Measurements from ENCODE around the gene INPP5A.
"Not testable (repeated sequence)": the region's sequence is repeated elsewhere in the genome, so short reads cannot be mapped to it uniquely, and the experiment has no call there.

Gene INPP5A

DNA sequence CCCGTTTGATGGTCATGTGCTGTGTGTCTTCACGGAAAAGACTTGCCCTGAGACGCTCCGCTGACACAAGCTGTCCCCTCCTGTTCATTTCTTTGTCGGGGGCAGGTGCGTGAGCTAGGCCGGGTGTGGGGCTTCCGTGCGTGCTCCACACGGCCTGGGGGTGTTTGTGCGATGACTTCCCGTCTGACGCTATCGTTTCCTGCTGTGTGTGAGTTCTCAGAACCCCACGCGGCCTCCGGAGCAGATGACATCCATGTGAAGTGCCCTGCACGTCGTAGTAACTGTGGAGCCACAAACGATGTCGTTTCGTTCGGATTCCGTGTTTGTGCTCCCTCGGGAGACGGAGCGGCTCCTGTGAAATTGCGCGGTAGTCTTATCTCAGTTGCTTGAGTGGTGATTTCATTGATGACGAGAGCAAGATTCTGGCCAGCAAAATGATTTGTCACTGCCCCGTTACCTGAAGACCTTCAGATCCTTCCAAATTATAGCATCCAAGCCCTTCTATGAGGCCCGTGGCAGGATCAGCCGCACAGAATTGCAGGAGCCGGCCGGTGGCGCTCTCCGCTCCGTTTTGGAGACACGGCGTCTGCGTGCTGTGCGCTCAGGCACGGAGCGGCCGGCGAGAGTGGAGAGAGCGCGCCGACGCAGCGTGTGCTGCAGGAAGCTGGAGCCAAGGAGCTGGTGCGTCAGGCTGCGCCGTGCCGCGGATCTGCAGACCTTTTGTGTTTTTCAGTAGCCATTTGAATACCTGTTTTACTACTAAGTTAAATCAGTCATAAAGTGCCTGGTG, 153.4 kb downstream of the INPP5A start:
- DNase-seq (ENCODE audit: low read depth in 2 of 2), result no peak

DNA sequence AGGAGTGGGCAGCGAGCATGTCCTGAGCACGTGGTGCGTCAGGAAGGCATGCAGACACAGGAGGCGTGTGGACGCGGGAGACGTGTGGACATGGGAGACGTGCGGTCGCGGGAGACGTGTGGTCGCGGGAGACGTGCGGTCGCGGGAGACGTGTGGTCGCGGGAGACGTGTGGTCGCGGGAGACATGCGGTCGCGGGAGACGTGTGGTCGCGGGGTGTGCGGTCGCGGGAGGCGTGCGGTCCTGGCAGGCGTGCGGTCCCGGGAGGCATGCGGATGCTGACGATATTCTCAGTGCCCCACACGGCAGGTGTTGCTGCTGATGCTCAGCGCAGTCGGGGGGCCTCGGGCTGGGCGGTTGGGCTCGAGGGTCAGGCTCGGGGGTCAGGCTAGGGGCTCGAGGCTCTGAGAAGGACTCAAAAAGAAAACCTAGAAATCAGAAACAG, 154.1 kb downstream of the INPP5A start:
- DNase-seq (ENCODE audit: low read depth in 2 of 2), result no peak

DNA sequence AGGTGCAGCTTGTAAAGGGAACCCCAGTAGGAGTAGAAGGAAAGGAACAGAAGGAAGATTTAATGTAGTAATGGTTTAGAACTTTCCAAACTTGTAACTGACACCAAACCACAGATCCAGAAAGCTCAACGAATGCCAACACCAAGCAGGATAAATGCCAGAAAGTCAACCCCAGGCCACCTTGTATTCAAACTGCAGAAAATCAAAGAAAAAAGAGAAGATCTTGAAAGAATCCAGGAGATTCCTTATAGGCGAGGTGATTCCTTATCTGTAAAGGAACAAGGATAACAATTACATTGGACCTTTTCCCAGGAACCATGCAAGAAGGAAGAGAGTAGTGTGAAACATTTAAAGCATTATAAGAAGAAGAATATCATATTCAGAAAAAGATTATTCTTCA, 154.7 kb downstream of the INPP5A start:
- no peak for DNase-seq (ENCODE audit: low read depth in 2 of 2)

DNA sequence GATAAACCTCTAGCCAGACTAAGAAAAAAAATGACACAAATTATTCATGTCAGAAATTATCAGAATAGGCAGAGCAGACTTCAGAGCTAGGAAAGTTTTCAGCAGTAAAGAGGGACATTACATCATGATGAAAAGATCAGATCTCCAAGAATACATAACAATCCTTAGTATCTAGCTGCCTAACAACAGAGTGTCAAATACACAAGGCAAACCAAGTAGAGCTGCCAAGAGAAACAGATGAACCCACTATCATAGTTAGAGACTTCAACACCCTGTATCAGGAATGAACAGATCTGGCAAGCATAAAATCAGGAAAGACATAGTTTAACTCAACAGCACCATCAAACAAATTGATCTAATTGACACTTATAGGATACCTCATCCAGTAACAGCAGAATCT, 156.1 kb downstream of the INPP5A start:
- DNase-seq (ENCODE audit: low read depth in 2 of 2), result no peak

DNA sequence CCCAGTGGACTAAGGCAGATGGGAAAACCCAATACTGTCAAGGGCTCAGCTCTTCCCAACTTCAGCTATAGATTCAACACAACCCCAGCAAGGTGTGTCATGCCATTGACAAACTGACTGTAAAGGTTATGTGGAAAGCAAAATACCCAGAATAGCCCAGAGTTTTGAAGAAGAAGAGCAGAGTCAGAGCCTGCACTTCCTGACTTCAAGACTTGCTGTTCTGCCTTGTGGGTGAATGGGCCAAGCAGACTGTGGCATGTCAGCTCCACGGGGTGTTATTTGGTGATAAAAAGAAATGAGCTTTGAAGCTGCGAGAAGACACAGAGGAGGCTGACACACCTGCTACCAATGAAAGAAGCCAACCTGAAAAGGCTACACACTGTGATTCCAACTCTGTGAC, 158.6 kb downstream of the INPP5A start:
- no peak for DNase-seq (ENCODE audit: low read depth in 2 of 2)

DNA sequence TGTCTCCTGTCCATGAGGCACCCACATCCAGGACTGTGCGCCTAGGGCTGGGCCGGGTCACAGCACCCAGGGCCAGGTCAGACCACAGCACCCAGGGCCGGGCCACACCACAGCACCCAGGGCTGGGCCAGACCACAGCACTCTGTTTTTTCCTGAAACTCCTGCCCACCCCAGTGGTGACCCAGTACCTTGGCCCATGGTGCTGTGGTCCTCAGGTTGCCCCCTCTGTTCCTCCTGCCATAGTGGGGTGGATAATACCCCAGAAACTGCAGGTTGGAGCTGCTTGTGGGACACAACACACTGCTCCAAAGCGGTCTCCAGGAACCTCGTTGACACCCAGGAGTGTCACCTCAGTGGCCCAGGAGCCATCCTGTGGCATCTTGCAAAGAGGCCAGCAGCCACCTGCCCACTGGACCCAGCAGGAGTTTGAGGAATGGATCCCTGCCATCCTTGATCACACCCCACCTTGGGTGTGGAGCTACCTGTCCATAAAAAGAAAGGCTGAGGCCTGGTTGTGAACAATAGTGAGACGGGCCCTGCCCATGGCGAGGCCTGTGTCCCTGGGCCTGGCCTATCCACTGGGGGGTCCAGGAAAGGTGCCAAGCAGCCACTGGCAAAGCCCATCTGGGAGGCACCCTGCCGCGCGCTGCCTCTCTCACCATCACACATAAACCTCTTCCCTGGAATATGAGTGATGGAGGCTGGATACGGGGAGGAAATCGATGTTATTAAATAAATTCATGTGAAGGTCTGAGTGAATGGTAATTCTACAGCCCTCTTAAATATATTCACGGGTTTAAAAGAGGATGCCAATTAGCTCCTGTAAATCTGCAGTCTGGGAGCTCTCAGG, 159.4 kb downstream of the INPP5A start:
- DNase-seq (ENCODE audit: low read depth in 2 of 2), result no peak

DNA sequence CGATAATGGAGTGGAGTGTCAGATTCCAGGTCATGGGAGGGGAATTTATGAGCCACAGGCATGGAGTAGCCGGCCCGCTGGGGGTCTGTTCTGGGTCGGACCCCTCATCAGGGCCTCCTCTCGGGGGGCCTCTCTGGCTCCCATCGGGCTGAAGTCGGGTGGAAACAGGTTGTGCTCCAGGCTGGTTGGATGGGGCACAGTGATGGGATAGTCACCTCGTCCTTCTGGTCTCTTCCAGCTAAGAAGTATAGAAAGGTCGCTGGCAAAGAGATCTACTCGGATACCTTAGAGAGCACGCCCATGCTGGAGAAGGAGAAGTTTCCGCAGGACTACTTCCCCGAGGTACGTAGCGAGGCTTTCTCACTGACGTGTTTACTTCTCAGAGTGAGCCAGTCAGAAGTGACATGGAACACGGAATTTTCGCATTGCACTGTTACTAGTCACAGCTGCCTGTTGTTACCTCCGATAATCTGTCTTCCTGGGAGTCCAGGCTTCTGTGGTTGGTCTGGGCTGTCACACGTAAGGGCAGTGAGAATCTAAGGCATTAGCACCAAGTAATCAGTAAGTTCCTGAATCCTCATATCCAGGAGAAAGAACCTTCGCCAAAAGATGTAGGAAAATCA, 160.1 kb downstream of the INPP5A start:
- no peak for DNase-seq (ENCODE audit: low read depth in 2 of 2)

DNA sequence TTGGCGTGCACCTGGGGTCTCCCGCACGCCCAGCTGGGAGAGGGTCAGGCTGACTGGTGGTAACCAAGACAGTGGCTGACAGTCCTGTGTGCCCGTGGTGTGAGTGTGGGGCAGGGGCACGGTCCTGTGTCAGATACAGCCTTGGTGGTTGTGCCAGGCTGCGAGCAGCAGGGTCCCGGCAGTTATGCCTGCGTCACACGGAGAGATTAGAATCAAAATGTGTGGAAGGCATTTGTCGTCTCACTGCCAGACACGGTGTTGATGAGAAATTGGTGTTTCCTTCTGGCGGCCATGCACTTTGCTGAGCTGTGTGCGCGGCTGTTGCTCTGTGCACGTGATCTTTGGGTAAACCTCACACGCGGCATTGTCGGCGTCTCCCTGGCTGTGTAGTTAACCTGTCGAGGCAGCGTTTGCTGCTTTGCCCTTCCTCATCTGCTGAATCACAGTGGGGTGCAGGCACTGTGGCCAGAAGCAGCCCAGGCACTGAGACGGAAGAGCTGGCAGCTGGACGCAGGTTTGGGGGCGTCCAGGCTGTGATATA, 160.7 kb downstream of the INPP5A start:
- DNase-seq (ENCODE audit: low read depth in 2 of 2), result no peak

DNA sequence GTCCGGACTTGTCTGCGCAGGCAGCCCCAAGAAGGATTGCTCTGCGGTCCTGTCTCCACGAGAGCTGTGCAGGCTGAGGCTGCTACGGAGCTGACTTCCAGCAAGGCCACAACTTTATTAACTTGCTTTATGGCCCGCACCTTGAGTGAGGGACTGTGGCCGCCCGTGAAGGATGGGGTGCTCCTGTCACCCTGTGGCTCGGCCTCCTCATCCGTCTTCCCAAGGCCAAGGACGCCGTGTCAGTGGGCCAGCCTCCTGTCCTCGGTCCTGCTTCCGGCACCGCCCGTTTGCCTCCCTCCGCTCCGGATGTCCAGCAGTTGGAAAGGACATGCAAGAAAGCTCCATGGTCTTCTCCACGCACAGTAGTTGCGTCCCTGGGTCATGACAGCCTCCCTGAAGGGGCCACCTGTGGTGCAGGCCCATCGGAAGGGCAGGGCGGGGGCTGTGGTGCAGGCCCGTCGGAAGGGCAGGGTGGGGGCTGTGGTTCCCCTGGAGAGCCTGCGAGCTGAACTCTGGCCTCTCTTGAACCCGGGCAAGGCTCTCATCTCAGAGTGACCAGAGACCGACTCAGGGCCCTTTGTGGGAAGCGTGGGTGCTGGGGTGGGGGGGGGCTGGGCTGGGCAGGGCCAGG, 161.3 kb downstream of the INPP5A start:
- no peak for DNase-seq (ENCODE audit: low read depth in 2 of 2)

DNA sequence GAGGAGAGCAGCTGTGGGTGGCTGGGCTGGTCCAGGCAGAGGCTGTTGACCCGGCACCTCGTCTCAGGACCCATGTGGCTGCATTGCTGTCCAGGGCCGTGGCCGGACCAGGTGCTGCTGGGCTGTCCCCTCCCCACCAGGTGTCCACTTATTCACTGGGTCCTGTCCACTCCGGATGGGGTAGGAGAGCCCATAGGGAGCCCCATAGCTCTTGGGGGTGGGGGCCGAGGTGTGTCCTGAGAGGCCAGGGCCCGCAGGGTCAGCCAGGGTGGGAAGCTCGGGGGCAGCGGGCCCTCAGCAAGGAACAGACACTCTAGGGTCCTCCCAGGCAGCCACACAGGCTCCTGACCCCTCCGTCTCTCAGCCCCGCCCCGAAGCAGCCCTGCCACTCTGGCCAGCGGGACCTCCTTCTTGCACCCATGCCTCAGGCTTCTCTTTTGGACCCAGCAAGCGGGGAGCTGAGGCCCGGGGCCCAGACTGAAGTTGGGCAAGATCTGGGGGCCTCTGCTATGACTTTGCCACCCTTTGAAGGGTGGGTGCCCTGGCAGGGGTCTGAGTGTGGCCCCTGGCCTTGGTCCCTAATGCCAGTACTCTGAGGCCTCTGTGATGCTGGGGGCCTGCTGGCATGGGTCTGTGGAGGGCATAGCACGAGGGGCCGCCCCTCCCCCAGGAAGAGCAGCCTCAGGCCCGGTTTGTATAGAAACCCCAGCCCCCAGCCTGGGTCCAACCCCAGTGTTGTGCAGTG, 162.0 kb downstream of the INPP5A start:
- no peak for DNase-seq (ENCODE audit: low read depth in 2 of 2)

DNA sequence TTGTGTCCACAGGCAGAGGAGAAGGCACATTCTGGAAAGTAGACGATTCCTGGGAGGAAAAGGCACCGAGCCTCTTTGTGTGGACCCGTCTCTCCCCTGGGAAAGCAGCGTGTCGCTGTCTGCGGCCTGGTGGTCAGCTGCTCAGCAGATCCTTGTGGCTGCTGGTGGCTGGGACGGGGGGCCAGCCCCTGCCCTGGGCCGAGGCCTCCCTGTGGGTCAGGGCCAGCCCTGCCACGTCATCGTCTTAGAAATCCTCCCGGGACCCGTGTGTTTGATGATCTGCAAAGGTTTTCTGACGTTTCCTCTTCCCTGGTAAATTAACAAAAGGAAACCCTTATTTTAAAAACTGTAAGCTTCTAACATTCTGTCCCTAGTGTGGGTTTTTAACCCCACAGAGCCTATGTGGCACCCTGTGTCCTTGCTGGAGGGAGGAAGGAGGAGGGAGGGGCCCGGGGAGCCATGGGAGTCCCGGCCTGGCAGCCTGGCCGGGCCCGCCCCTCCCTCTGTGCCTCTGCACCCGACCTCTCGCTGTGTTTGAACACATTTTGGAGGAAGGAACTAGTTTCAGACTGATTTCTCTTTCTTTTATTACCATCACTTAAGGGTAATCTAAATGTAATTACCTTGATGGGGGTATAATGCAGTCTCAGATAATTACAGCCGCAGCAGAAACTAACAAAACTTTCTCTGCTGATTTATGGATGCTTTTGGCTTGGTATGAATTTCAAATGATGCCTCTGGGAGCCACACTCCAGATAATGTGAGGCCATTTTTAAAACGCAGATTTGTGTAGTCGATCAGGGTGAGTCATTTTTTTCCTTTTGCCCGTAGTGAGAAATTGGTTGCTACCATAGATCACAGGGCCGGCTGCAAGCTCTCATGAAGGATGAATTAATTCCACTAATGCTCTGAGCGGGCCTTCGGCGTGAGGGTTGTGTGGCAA, 162.8 kb downstream of the INPP5A start:
- DNase-seq (ENCODE audit: low read depth in 2 of 2), result no peak

DNA sequence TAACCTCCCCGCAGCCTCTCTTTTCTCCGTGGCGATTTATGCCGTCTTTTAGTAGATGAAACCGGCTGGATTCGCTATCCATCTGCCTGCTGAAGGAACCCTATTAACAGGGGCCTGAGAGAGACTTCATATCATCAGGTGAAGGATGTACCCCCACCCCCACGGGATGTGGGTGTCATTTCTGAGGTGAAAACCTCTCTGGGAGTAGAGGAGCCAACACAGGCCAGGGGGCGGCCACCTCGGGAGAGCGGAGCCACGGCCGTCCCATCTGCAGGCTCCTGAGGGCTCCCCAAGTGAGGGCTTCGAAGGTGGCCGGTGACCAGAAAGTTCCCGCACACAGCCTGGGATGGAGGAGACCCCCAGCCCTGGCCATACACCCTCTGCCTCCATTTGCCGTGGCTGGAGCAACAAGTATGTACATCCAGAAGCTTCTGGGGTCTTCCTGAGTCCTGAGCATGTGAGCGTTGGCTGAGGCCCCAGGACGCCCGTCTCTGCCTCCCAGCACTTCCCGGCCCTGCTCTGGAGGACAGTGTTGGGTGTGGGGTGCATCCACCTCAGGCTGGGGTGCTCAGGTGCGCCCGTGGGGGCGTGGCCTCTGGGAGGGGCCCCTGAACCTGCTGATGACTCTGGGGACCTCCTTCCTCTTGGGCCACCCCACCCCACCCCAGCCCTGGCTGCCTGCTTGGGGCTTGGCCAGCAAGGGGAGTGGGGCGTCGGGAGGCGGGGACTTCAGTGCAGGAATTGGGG, 163.7 kb downstream of the INPP5A start:
- no peak for DNase-seq (ENCODE audit: low read depth in 2 of 2)

DNA sequence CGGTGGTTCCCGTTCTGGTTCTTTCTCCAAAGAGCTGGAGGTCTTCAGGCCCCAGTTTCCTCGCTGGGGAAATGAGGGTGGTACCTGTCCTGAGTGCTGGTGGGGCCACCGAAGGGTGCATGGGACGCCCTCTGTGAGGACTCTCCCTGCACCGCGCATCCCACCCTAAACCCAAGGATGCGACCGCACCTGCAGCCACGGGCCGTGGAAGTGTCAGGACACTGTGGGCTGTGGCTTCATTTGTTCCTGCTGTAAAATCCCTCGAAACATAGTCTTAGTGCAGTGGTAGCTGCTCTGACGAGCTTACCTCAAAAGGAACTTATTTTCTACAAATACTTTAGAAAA, 164.2 kb downstream of the INPP5A start:
- no peak for DNase-seq (ENCODE audit: low read depth in 2 of 2)

DNA sequence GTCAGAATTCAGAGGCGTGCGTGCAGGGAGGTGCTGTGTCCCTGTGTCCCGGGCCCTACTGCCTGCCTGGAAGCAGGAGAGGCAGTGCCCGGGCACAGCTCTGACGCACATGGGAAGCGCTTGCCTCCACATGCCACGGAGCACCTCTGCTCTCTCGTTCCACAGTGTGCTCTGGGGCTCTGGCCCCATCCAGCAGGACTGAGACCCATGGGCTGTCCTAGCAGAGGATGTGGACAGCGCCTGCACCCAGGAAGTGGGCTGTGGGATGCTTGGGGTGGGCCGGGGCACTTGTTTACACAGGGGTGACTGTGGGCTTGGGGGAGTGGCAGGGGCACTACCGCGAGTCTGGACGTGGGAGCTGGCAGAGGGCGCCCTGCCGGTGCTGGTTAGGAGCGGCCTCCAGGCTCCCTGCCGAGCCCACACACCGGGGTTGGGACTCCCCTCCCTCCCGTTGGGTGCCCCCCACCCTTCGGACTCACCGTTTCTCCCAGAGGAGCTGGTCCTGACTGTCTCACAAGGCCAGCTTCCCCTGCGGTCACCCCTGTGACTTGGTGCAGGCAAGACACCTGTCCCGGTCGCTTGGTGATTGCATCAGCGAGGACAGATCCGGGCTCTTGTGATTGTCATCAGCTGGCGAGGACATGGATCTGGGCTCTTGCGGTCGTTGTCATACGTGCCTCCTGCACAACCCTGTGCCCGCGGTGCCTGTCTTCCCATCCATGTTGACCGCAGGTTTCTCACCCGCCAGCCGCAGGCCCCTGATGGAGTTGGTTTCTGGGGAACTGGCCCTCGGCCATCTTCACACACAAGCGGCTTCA, 165.2 kb downstream of the INPP5A start:
- no peak for DNase-seq (ENCODE audit: low read depth in 2 of 2)

DNA sequence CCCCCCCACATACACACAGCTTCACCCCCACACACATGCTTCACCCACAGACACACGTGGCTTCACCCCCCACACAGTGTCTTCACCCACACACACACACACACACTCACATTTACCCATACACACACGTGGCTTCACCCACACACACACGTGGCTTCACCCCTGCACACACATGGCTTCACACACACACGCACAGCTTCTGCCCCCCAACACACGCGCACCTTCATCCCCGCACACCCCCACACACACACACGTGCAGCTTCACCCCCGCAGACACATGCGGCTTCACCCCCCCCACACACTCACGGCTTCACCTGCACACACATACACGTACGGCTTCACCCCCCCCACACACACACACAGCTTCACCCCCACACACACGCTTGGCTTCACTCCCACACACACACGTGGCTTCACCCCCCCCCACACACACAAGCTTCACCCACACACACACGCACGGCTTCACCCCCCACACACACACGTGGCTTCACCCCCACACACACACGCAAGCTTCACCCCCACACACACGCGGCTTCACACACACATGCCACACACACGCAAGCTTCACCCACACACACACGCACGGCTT, 165.9 kb downstream of the INPP5A start:
- DNase-seq (ENCODE audit: low read depth in 2 of 2), result no peak

DNA sequence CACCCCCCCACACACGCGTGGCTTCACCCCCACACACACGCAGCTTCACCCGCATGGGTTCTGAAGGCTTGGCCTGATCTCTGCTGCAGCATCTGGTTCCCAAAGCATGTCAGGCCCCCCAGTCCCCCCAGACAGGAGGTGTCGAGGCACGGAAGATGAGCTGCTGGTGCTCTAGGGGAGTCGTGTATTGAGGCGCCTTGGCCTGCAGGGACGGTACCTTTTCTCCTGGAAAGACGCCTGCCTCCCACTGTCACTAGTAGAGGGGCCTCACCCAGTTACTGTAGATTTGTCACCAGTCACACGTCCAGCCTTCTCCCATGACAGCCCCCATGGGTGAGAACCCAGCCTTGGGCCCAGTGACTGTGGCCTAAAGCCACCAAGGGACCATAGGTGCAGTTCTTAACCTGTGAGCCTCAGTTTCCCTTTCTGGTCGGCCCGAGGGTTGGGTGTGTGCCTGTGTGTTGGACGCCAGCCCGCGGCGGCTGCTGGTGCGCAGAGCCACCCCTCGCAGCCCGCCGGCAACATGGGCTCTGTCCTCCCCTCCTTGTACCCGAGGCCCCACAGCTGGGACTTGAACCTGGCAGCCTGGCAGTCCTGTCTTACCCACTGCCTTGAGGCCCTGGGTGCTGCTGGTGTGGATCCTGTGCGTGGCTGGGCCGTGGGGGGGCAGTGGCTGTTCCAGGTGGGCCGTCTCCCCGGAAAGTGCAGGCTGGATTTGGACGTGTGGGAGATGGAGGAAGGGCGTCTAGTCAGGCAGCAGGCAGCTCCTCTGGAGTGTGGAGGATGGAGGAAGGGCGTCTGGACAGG, 166.6 kb downstream of the INPP5A start:
- DNase-seq (ENCODE audit: low read depth in 2 of 2), result no peak

DNA sequence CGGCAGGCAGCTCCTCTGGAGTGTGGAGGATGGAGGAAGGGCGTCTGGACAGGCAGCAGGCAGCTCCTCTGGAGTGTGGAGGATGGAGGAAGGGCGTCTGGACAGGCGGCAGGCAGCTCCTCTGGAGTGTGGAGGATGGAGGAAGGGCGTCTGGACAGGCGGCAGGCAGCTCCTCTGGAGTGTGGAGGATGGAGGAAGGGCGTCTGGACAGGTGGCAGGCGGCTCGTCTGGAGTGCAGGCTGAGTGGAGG, 167.2 kb downstream of the INPP5A start:
- not testable (repeated sequence) for DNase-seq (ENCODE audit: low read depth in 2 of 2)

DNA sequence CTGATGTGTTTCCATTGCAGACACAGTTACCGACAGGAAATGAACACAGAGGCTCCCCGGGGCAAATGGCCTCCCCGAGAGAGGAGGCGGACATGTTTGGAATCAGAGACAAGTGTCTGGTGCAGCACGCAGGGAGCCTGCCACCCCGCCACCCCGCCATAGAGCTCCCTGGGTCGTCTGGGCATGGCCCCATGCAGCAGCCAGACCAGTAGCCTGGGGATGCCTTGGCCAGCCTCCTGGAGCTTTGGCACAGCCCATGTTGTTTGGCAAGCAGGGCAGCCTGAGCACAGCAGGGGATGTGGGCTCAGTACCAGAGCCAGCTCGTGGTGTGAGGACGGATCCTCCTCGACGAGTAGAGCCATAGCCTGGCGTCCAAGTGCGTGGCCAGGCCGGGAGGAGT, 167.6 kb downstream of the INPP5A start:
- no peak for DNase-seq (ENCODE audit: low read depth in 2 of 2)
